ENCODE measurements around the gene KPNA3. TPM values are rescaled to one million over a fixed set of nuclear protein-coding genes. Genes with fewer than 3 reads are reported as not detected.
"Not testable (repeated sequence)": the region's sequence is repeated elsewhere in the genome, so short reads cannot be mapped to it uniquely, and the experiment has no call there.

The KPNA3 gene
- total RNA-seq, 1 donor from 2014 or later: 56.3 TPM

- TF ChIP-seq CTCF (IDR thresholded peaks at IDR 0.05; ENCODE audit: unreplicated experiment): no peak
- H3K36me3 Mint-ChIP-seq (ENCODE audit: insufficient read depth): no peaks in the 10 kb centered on the region
- no peaks in the 10 kb centered on the region for H3K27me3 Mint-ChIP-seq
- H3K4me3 Mint-ChIP-seq (ENCODE audit: low read depth): no peak overlapping the region
- H3K9me3 Mint-ChIP-seq (ENCODE audit: low read depth): no peaks in the 10 kb centered on the region
- H3K27ac Mint-ChIP-seq: no peak overlapping the region
- peaks cover 16% of the 10 kb centered on the region for H3K4me1 Mint-ChIP-seq (ENCODE audit: low read depth)
- no peak for DNase-seq (ENCODE audit: low spot score, unreplicated experiment)
These were observed 13.6 kb upstream of the KPNA3 start for GRCh38 chr13:49806126-49806536.

GRCh38 chr13:49803047-49803446, 10.6 kb upstream of the KPNA3 start:
- not testable (repeated sequence) for H3K9me3 Mint-ChIP-seq (ENCODE audit: low read depth); H3K4me3 Mint-ChIP-seq (ENCODE audit: low read depth); DNase-seq (ENCODE audit: low spot score, unreplicated experiment); H3K36me3 Mint-ChIP-seq (ENCODE audit: insufficient read depth); H3K4me1 Mint-ChIP-seq (ENCODE audit: low read depth); H3K27me3 Mint-ChIP-seq; H3K27ac Mint-ChIP-seq

GRCh38 chr13:49802426-49802825, 9.9 kb upstream of the KPNA3 start:
- H3K27me3 Mint-ChIP-seq: no peaks in the 10 kb centered on the region
- TF ChIP-seq CTCF (IDR thresholded peaks at IDR 0.05; ENCODE audit: unreplicated experiment): no peak
- DNase-seq (ENCODE audit: low spot score, unreplicated experiment): no peak
- no peaks in the 10 kb centered on the region for H3K9me3 Mint-ChIP-seq (ENCODE audit: low read depth)
- H3K36me3 Mint-ChIP-seq (ENCODE audit: insufficient read depth): no peaks in the 10 kb centered on the region
- H3K27ac Mint-ChIP-seq: no peak overlapping the region
- no peak overlapping the region for H3K4me3 Mint-ChIP-seq (ENCODE audit: low read depth)
- H3K4me1 Mint-ChIP-seq (ENCODE audit: low read depth): peaks cover 4% of the 10 kb centered on the region

GRCh38 chr13:49791711-49792549, 552 bp downstream of the KPNA3 start:
- Mint-ChIP-seq H3K9me3 (ENCODE audit: low read depth) (no peaks in the 10 kb centered on the region), H3K27ac (peak overlapping the region; percentile 99), H3K4me3 (ENCODE audit: low read depth) (peak overlapping the region; percentile 99), H3K27me3 (peaks cover 8% of the 10 kb centered on the region), H3K36me3 (ENCODE audit: insufficient read depth) (peaks cover 9% of the 10 kb centered on the region), H3K4me1 (ENCODE audit: low read depth) (peaks cover 29% of the 10 kb centered on the region)
- no peak for TF ChIP-seq CTCF (IDR thresholded peaks at IDR 0.05; ENCODE audit: unreplicated experiment)
- DNase-seq (ENCODE audit: low spot score, unreplicated experiment): peak; percentile 40

GRCh38 chr13:49791315-49791710, 1.2 kb downstream of the KPNA3 start:
- H3K4me3 Mint-ChIP-seq (ENCODE audit: low read depth): peak overlapping the region; percentile 99
- TF ChIP-seq CTCF (IDR thresholded peaks at IDR 0.05; ENCODE audit: unreplicated experiment): no peak
- H3K4me1 Mint-ChIP-seq (ENCODE audit: low read depth): peaks cover 35% of the 10 kb centered on the region
- peaks cover 13% of the 10 kb centered on the region for H3K36me3 Mint-ChIP-seq (ENCODE audit: insufficient read depth)
- peaks cover 8% of the 10 kb centered on the region for H3K27me3 Mint-ChIP-seq
- no peak for DNase-seq (ENCODE audit: low spot score, unreplicated experiment)
- peak overlapping the region; percentile 99 for H3K27ac Mint-ChIP-seq
- no peaks in the 10 kb centered on the region for H3K9me3 Mint-ChIP-seq (ENCODE audit: low read depth)

- H3K27ac Mint-ChIP-seq: peak overlapping the region; percentile 15
- no peak for TF ChIP-seq CTCF (IDR thresholded peaks at IDR 0.05; ENCODE audit: unreplicated experiment)
- H3K4me1 Mint-ChIP-seq (ENCODE audit: low read depth): peaks cover 40% of the 10 kb centered on the region
- H3K27me3 Mint-ChIP-seq: no peaks in the 10 kb centered on the region
- no peak for DNase-seq (ENCODE audit: low spot score, unreplicated experiment)
- no peaks in the 10 kb centered on the region for H3K9me3 Mint-ChIP-seq (ENCODE audit: low read depth)
- H3K4me3 Mint-ChIP-seq (ENCODE audit: low read depth): peak overlapping the region; percentile 99
- peaks cover 14% of the 10 kb centered on the region for H3K36me3 Mint-ChIP-seq (ENCODE audit: insufficient read depth)
These were observed 2.5 kb downstream of the KPNA3 start for GRCh38 chr13:49789968-49790367.

All from progenitor cell of endocrine pancreas (in vitro differentiated cells).